Measurements from ENCODE around the gene SELENOH. TPM values are rescaled to one million over a fixed set of nuclear protein-coding genes. Genes with fewer than 3 reads are reported as not detected.
A peak's percentile ranks its signal among the peaks of the same experiment; 100 is the strongest.

The SELENOH gene
- total RNA-seq, 1 donor from 2014 or later, result 162 TPM

DNA sequence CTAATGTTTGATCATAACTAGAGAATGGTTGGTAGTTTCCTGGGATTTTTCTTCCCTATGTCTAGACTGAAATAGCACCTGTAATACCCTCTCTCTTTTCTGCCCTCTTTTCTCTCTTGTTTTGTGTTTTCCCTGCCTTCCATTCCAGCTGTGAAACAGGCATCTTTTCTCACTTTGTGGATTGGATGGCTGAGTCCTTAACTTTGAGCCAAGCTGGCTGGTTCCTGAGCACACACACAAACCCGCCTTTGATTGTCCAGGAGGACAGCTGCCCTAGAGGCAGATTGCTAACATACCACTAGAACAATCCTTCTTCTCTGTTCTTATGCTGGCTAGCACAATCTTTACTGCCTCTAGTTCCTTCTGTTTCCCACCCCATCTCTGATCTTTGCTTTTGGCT is 38.0 kb downstream of the SELENOH start:
- DNase-seq (ENCODE audit: low read depth), result peak; percentile 87

DNA sequence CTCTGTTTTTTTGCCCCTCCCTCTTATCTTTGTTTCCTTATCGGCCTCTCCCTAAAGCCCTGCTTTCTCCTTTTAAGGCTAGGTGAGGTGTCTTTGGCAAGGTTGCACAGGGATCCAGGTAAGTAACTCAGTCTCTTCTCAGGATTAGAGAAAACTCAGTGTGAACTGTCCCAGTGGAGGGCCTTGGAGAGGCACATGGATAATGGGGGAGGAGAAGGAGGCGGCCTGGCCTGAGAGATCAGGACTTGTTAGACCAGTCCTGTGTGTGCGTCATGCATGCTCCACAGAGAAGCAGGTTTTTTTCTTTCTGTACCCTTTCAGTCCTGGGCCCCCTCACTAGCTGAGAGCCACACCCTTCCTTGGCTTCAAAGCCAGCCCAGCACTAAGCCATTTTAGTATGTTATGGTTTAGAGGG is 40.2 kb downstream of the SELENOH start:
- no peak for DNase-seq (ENCODE audit: low read depth)

DNA sequence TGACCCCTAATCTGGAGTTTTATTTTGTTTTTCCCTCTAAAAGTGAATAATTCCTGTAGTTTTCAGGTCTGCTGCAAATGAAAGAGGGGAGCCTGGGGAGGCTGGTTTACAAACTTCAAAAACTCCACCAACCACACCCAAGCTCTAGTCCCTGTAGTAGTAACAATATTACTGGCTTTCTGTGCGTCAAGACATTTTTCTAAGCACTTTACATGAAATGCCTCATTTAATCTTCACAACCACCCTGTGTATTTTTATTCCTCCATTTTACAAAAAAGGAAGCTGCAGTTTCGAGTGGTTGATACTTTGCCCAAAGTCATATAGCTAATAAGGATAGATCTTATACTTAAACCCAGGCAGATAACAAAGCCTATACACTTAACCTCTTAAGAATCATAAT is 43.8 kb downstream of the SELENOH start:
- DNase-seq (ENCODE audit: low read depth), result no peak

DNA sequence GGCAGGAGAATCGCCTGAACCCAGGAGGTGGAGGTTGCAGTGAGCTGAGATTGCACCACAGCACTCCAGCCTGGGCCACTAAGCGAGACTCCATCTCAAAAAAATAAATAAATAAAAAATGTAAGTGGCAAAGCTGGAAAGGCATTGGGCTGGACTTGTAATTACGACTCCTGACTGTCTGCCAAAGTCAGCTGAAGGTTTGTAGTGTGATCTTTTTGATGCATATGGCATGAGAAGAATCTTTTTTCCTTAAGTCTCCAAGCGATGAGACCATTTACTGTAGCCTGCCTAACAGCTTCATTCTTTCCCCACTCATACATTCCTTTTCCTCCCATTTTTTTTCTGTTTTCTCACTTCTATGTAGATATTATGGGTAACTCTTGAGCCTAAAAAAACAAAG is 45.1 kb downstream of the SELENOH start:
- no peak for DNase-seq (ENCODE audit: low read depth)

DNA sequence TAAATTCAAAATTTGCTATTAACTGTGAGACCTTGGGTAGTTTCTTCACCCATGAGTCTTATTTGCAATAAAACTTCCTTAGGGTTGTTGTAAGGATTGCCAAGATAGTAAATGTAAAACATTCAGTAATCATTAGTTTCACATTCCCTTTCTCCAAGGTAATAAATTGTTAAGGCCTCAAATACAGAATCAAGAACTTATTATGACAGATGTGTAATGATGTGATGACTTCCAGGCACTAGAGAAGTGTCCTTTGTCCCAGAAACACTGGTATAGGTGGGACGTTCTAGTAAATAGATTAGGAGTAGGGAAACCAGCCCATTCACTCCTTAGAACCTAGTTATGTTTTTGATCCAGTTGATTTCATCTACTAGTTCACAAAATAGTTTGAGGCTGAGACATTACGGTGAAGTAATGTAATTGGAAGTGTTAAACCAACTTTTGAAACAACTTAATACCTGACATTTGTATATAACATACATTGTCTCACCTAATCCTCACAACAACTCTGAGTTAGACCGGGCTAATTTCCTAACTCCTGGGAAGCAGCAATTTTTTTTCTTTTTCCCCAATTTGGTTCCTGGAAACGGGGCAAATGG is 45.8 kb downstream of the SELENOH start:
- no peak for DNase-seq (ENCODE audit: low read depth)

DNA sequence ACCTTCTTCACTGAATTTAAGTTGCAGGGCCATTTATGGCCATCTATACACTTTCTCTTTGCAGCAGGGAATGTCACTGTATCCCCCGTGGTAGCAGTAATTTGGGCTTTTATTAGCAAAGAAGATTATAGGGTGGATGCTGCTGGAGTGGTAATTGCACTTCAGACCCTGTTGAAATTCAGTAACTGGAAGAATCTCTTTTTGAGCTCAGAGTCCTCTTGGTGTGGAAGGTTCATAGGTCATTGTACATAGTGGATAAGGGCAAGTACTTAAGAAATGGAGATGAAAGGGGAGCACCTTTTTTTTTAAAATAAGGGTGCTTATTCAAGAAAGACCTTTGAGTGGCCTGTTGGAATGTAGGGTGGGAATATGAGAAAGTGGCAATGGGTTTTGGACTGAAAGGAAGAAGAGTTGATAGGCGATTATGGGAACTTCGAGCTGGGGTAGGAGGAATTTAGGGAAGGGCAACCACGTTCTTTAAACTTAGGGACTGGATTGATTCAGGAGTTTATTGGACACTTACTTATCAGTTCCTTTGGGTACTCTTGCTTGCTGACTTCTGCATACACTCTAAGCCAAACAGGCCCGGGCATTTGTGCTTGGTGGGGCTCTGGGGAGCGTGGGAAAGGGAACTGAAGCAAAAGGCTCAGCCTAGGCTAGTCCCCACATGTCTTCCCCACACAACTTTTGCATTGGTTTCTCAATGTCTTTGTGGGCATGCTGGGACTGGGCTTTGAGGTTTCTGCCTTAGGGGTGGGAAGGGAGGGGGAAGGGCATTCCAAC is 46.8 kb downstream of the SELENOH start:
- peak; percentile 70 for DNase-seq (ENCODE audit: low read depth)

DNA sequence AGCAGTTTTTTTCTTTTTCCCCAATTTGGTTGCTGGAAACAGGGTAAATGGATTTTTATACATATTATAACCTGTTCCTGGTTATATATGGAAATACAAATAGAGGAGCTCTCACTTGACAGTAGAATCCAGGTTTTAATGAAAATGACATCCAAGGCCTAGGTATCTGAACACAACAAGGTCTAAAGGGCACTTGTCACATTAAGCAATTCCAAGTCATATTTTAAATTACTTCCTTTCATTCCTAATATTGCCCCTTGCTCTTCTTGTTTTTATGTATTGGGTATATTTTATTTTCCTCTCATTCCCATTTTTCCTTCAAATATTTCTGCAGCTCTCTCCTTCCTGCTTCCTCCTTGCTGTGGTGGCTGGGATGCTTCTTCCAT is 47.4 kb downstream of the SELENOH start:
- DNase-seq (ENCODE audit: low read depth), result no peak

DNA sequence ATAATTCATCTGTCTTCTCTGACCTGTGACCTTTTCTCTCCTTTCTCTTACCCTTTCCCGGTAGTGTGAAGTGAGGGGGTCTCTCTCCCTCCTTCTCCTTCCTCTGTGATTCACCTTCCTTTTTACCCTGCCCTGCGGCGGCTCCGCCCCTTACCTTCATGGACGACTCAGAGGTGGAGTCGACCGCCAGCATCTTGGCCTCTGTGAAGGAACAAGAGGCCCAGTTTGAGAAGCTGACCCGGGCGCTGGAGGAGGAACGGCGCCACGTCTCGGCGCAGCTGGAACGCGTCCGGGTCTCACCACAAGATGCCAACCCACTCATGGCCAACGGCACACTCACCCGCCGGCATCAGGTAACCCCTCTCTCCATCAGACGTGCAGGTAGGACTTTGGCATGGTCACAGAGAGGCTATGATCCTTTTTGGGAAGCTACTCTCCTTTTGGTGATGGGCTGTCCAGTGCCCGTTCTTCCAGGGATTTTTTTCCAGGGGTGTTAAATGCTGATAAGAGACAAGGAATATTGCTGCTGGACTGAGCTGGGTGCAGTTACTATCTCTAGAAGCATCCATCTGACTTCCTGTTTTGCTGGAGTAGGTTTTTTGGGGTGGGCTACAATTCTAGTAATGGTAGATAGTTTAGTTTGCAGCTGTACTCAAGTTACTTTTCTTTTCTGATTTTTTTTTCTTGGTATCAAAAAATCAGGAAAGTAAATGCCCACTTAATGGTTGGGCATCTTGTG is 50.2 kb downstream of the SELENOH start:
- no peak for DNase-seq (ENCODE audit: low read depth)

DNA sequence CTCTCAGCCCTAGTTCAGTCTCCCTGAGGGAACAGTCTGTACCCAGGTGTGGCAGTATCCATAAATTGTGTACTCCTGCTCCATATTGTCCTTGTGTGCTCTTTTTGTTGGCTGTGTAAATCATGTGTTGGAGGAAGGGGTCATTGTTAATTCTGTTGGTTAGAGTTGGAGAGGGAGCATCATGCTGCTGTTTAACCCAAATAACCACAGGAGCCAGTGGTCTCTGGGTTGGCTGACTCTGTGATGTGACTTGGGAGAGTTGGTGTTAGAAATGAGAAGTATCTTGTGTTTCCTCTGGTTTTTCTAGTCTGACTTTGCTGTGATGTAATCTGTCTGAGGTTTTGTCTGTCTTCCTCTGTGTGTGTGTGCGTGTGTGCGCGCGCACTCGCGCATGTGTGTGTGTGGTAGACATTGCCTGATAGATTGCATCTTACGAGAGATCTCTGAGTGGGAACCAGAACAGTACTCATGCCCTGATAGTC is 50.8 kb downstream of the SELENOH start:
- DNase-seq (ENCODE audit: low read depth), result no peak

DNA sequence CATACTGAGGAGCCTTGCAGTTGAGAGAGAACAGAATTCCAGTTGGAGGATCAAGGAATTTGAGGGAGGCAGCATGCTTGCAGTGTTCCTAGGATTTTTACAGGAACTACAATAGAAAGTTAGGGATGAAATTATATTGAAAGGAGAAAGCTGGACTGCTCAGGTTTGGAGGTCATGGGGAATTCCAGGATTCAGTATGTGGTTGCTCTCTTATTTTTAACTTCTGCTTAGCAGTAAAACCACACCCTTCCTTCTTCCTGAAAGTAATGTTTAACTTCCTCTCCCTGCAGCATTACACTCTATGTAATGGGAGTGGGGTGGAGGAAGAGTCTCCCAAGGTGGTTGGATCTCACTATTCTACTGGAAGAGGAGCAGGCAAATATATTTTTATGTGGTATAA is 51.6 kb downstream of the SELENOH start:
- DNase-seq (ENCODE audit: low read depth), result no peak

Other genes with a start within 250 kb of the SELENOH start
- gene SLC43A1, start 225.8 kb upstream of the SELENOH start, total RNA-seq, result 9.1 and 11.0 TPM in 2 replicates
- gene TIMM10, start 210.7 kb upstream of the SELENOH start, total RNA-seq, result 24.0 and 31.2 TPM in 2 replicates
- 0.16 and 0.21 TPM in 2 replicates for gene SMTNL1, start 203.9 kb upstream of the SELENOH start, total RNA-seq
- gene UBE2L6, start 173.8 kb upstream of the SELENOH start, total RNA-seq, result 31.1 and 36.8 TPM in 2 replicates
- 4.1 TPM in 2 replicates for gene SERPING1, start 143.8 kb upstream of the SELENOH start, total RNA-seq
- 1.2 and 2.2 TPM in 2 replicates for gene YPEL4, start 91.6 kb upstream of the SELENOH start, total RNA-seq
- 12.3 and 14.3 TPM in 2 replicates for gene CLP1, start 83.7 kb upstream of the SELENOH start, total RNA-seq
- gene ZDHHC5, start 73.4 kb upstream of the SELENOH start, total RNA-seq, result 42.8 and 47.4 TPM in 2 replicates
- 24.2 and 31.8 TPM in 2 replicates for gene MED19, start 29.3 kb upstream of the SELENOH start, total RNA-seq
- 61.8 and 76.4 TPM in 2 replicates for gene TMX2, start 28.9 kb upstream of the SELENOH start, total RNA-seq
- not detected in 2 replicates for gene BTBD18, start 10.3 kb downstream of the SELENOH start, total RNA-seq
- 98.3 and 99.4 TPM in 2 replicates for gene CTNND1, start 20.3 kb downstream of the SELENOH start, total RNA-seq

Measured in myocyte (in vitro differentiated cells).